ENCODE results near the gene IGFALS. TPM values are rescaled to one million over a fixed set of nuclear protein-coding genes. Genes with fewer than 3 reads are reported as not detected.

Gene IGFALS
- polyA plus RNA-seq, 1 donor from 2014 or later: not detected

DNA sequence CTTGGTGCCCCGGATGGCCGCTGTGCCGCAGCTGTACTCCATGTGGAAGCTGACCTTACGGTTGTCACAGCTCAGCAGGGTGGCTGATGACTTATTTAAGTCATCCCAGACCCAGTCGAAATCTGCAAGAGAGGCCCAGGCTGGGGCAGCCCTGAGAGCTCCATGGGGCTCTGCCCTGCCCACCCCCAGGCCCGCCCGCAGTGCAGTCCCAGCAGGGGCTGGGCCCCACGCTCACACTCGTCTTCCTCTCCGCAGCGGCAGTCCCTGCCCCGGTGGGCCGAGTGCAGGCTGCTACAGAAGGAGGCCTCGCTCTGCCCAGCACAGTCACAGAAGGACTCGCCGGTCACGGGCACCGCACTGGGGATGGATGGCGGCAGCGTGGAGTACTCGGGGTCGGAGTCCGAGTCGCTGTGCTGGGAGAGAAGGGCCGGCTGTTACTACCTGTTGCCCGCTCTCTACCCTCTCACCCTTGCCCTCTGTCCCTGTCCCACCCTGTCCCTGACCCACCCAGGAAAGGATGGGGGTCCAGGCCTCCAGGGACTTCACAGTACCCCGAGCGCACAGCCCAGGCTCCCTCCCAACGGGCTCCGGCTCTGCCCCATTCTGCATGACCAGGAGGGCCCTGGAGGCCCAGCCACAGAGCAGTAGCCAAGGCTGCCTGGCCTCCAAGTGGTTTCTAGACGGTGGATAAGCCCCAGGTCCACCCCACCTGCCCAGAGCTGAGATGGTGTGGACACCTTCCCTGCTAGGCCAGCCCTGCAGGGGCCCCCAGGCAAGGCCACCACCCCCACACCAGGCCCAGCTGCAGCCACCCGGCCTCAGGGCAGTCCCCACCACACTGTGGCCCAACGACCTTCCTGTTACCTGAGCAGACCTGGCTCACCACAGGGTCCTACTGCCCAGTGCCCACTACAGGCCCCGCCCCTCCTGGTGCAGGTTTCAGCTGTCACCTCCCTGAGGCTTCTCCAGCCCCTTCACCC lies 15.0 kb downstream of the IGFALS start:
- Mint-ChIP-seq H3K27ac (peak overlapping the region in 1 of 3 donors; percentile 96), H3K4me3 (peak overlapping the region in 2 of 4 donors; percentile 43 to 60)

DNA sequence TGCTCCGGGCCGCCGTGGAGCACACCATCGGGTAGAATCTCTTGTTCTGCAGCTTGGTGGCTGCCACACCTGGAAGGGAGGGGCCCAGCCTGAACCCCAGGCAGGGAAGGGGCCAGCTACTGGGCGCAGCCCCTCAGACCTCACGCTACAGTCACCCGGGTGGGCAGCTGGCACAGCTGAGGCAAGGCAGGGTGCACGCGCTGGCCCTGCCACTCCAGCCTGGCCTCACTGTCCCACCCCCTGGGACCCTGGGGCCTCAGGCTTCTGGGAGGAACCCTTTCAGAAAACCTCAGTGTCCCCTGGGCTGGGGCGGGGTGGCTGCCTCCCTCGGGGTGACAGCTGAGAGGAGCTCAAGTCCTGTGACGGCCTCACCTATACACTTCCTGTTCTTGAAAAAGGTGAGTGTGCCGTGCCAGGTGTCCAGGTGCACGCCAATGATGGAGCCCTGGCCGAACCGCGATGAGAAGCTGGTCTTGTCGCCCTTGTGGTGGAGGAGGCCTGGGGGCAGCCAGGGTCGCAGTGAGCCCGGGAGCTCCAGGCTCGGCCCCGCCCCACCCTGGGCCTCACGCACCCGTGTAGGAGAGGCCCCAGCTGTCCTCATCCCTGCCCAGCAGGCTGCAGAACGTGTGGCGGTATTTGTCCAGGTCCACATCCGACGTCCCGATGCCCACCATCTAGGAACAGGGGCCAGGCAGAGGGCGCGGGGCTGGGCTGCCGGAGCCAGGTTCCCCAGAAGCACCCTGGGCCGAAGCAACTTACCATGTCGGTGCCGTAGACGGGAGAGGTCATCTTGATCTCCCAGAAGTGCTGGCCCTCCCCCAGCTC lies 15.9 kb downstream of the IGFALS start:
- no peaks in the 10 kb centered on the region for H3K9me3 Mint-ChIP-seq
- H3K4me3 Mint-ChIP-seq: peak overlapping the region in 2 of 4 donors; percentile 43 to 60
- peaks cover 0 to 14% (median 6%) of the 10 kb centered on the region in 3 donors for H3K4me1 Mint-ChIP-seq
- H3K27ac Mint-ChIP-seq: no peak overlapping the region
- no peaks in the 10 kb centered on the region for H3K36me3 Mint-ChIP-seq
- H3K27me3 Mint-ChIP-seq: no peaks in the 10 kb centered on the region

More for the DNA sequence above, 15.0 kb downstream of the IGFALS start:
- Mint-ChIP-seq H3K4me1 (peaks cover 0 to 17% (median 6%) of the 10 kb centered on the region in 3 donors), H3K9me3 (no peaks in the 10 kb centered on the region), H3K27me3 (no peaks in the 10 kb centered on the region), H3K36me3 (no peaks in the 10 kb centered on the region)

DNA sequence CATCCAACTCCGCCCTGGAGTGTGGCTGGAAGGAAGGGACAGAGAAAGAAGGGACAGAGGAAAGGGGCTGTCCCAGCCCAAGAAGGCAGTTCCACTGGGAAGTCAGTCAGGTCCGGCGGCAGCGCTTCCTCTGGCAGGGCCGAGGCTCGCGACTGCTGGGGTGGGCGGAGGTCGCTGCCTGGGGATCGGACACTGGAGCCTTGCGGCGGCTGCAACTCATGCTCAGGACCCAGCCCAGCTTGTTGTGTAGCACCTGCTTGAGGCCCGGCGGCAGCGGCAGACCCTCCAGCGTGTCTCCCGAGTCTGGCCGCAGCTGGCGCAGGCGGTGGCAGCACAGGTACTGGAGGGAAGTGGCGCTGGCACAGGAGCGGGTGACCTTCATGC lies 16.5 kb downstream of the IGFALS start:
- H3K9me3 Mint-ChIP-seq: no peaks in the 10 kb centered on the region
- H3K36me3 Mint-ChIP-seq: no peaks in the 10 kb centered on the region
- no peaks in the 10 kb centered on the region for H3K27me3 Mint-ChIP-seq
- H3K4me1 Mint-ChIP-seq: peaks cover 5 to 17% (median 6%) of the 10 kb centered on the region in 3 donors
- peak overlapping the region in 1 of 3 donors; percentile 70 for H3K27ac Mint-ChIP-seq
- peak overlapping the region in 2 of 4 donors; percentile 27 to 60 for H3K4me3 Mint-ChIP-seq

DNA sequence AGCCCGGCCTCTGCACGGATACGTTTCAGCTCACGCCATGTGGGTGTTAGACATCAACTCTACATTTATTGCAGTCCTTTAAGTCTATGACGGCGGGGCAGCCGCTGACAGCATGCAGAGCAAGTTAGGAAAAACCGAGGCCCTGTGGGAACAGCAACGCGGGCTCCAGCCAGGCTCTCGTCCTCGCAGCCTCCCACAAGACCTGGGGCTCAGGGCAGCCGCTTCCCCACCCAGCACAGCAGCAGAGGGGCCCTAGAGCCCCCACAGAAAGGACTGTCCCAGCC lies 16.9 kb downstream of the IGFALS start:
- Mint-ChIP-seq H3K9me3 (no peaks in the 10 kb centered on the region), H3K4me1 (peaks cover 6 to 18% (median 8%) of the 10 kb centered on the region in 3 donors), H3K4me3 (peak overlapping the region in 1 of 4 donors; percentile 60), H3K36me3 (no peaks in the 10 kb centered on the region), H3K27ac (peak overlapping the region in 1 of 3 donors; percentile 70), H3K27me3 (no peaks in the 10 kb centered on the region)

GRCh38 chr16:1775846-1776671 lies 17.4 kb downstream of the IGFALS start:
- H3K27ac Mint-ChIP-seq: peak overlapping the region in 1 of 3 donors; percentile 70
- peaks cover 6 to 12% (median 8%) of the 10 kb centered on the region in 3 donors for H3K4me1 Mint-ChIP-seq
- no peaks in the 10 kb centered on the region for H3K36me3 Mint-ChIP-seq
- no peaks in the 10 kb centered on the region for H3K9me3 Mint-ChIP-seq
- no peaks in the 10 kb centered on the region for H3K27me3 Mint-ChIP-seq
- H3K4me3 Mint-ChIP-seq: peak overlapping the region in 2 of 4 donors; percentile 48 to 60

GRCh38 chr16:1775006-1775845 lies 18.3 kb downstream of the IGFALS start:
- Mint-ChIP-seq H3K4me3 (peak overlapping the region in 3 of 4 donors; percentile 27 to 60 (median 48)), H3K4me1 (peaks cover 6 to 12% (median 8%) of the 10 kb centered on the region in 3 donors), H3K27ac (peak overlapping the region in 1 of 3 donors; percentile 14), H3K27me3 (no peaks in the 10 kb centered on the region), H3K36me3 (no peaks in the 10 kb centered on the region), H3K9me3 (no peaks in the 10 kb centered on the region)

DNA sequence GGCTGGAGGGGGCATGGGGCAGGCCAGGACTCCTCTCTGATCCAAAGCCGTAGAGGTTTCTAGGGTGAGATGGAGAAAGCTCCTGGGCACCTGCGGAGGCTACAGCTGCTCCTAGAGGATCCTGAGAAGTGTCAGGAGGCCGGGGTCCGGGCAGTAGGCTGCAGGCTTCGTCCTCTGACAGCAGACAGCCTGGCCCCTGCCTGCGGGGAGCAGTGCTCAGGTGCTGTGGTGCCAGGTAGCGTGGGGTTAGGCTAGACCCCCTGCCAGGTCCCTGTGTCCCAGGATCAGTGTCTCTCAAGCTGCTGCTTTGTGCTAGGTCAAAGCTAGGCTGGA lies 19.1 kb downstream of the IGFALS start:
- H3K27me3 Mint-ChIP-seq: no peaks in the 10 kb centered on the region
- no peaks in the 10 kb centered on the region for H3K36me3 Mint-ChIP-seq
- peak overlapping the region in 2 of 3 donors; percentile 83 to 95 for H3K27ac Mint-ChIP-seq
- peak overlapping the region in 2 of 4 donors; percentile 94 to 99 for H3K4me3 Mint-ChIP-seq
- H3K9me3 Mint-ChIP-seq: no peaks in the 10 kb centered on the region
- H3K4me1 Mint-ChIP-seq: peaks cover 6 to 15% (median 8%) of the 10 kb centered on the region in 3 donors

DNA sequence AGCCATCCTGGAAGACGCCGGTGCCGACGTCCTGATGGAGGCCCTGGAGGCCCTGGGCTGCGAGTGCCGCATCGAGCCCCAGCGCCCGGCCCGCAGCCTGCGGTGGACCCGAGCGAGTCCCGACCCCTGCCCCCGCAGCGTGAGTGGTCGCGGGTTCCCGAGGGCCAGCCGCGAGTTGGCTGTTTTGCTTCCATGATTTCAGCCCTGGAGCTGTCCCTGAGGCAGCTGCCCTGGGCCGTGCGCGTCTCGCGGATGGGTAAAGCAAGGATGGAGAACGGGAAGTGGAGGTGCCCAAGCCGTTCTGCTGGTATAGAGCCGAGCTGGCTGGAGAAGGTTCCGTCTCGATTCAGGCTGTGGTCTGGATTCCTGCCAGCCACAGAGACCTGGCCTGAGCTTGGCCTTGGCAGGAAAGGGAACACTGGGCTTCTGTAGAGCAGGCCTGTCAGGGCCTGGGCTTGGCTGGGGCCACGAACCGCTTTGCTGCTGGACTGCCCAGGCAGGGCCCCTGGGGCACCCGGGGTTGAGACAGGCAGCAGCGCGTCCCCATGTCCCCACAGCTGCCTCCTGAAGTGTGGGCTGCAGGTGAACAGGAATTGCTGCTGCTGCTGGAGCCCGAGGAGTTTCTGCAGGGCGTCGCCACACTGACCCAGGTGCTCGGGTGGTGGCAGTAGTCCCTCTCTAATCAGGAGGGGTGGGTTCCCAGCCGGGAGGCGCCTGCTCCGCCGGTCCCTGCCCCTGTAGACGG lies 19.6 kb downstream of the IGFALS start:
- Mint-ChIP-seq H3K9me3 (no peaks in the 10 kb centered on the region), H3K36me3 (no peaks in the 10 kb centered on the region), H3K27ac (peak overlapping the region in 2 of 3 donors; percentile 83 to 95), H3K4me3 (peak overlapping the region; percentile 93 to 99 (median 95)), H3K27me3 (no peaks in the 10 kb centered on the region), H3K4me1 (peaks cover 6 to 15% (median 8%) of the 10 kb centered on the region in 3 donors)

DNA sequence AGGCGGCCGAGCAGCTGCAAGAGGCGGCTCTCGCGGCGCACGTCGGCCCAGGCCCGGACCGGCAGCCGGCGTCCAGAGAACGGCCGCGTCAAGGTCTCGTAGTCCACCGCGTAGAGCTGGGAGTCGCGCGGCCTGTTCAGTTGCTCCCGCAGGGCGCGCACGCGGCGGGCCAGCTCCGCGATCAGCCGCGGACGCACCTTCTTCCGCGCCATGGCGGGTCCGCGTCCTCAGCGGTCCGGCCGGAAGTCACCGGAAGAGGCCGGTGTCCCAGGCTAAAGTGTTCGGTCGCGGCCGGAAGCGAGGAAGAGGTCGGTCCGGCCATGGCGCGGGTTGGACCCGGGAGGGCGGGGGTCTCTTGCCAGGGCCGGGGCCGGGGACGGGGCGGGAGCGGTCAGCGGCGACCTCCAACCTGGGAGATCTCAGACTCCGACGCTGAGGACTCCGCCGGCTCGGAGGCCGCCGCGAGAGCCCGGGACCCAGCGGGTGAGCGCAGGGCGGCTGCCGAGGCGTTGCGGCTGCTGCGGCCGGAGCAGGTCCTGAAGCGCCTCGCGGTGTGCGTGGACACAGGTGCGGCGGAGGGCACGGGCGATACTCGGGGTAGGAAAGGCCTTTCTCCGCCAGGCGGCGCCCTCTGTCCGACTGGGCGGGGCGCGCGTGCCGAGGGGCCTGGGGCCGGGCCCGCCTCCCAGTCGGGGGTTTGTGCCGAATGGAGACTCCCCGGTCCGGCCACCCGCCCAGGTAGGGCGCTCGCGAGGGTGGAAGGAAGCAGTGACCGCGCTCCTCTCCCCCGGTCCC lies 20.4 kb downstream of the IGFALS start, which contains the start of gene MRPS34:
Gene MRPS34, minus strand, starts transcription at position 227 of the 795 bp plus-strand sequence. Its CDS starts 15 bp downstream, at position 212.
- Mint-ChIP-seq H3K36me3 (no peaks in the 10 kb centered on the region), H3K4me1 (peaks cover 6 to 15% (median 8%) of the 10 kb centered on the region in 3 donors), H3K9me3 (no peaks in the 10 kb centered on the region), H3K27me3 (no peaks in the 10 kb centered on the region), H3K4me3 (peak within 1 kb of the TSS; percentile 94 to 99 (median 95)), H3K27ac (peak within 1 kb of the TSS; percentile 95 to 99 (median 98))

DNA sequence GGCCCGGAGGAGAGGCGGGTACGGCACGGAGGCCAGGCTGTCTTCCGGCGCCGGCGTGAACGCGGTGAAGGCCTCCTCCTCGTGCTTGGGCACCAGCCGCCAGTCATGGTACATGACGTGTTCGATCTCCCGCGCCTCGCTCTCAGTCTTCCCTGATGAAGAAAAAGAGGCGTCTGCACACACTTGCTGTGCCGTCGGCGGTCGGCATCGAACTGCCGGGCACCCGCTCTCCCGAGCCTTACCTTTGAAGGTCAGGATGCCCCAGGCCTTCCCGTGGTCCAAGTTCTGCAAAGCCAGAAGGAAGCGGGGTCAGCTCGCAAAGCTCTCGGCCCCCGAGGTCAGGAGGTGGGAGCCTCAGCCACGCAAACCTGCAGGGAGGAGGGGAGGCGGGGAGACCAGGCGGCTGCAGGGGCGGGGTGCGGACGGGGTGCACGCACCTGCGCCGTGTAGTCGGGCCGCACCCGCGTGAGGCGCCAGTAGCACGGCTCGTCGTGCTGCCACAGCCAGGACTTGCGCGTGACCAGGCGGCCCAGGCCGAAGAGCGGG lies 21.1 kb downstream of the IGFALS start, which contains the start of gene EME2:
Gene EME2, plus strand, starts transcription at position 449 of the 546 bp plus-strand sequence. CDS start 418 bp downstream, outside the sequence.
- no peaks in the 10 kb centered on the region for H3K27me3 Mint-ChIP-seq
- H3K4me1 Mint-ChIP-seq: peaks cover 6 to 15% (median 8%) of the 10 kb centered on the region in 3 donors
- no peaks in the 10 kb centered on the region for H3K9me3 Mint-ChIP-seq
- H3K27ac Mint-ChIP-seq: peak within 1 kb of the TSS; percentile 95 to 99 (median 98)
- peak within 1 kb of the TSS; percentile 94 to 99 (median 95) for H3K4me3 Mint-ChIP-seq
- H3K36me3 Mint-ChIP-seq: no peaks in the 10 kb centered on the region

DNA sequence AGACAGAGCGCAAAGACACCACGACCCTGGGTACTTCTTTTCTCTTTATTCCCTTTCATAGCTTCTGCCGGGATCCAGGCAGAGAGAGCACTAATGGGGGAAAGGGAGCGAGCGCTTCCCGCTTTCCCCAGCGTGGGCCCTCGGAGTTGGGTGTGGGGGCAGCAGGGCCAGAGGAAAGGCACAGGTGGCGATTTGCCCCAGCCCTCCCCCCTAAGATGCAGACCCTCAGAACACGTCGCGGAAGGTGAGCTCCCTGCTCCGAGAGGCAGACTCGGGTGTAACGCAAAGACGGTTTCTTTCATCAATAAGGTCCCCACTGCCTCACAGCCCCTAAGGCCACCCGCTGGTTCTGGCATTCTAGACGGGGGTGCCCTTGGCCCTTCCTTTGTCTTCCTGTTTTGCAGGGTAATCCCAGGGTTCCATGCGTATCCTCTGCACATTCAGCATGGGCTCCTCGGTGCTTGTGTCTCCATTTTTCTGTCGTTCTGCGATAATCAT lies 21.6 kb downstream of the IGFALS start:
- Mint-ChIP-seq H3K4me3 (peak overlapping the region; percentile 94 to 99 (median 95)), H3K4me1 (peaks cover 6 to 15% (median 8%) of the 10 kb centered on the region in 3 donors), H3K27ac (peak overlapping the region; percentile 87 to 99 (median 98)), H3K36me3 (no peaks in the 10 kb centered on the region), H3K9me3 (no peaks in the 10 kb centered on the region), H3K27me3 (no peaks in the 10 kb centered on the region)

Measured in IgD-negative memory B cell (primary cell).